ENCODE results near the gene KIF18A. TPM values are rescaled to one million over a fixed set of nuclear protein-coding genes. Genes with fewer than 3 reads are reported as not detected.

Gene KIF18A
- total and polyA plus RNA-seq, 4 donors: 0.08 to 21.4 (median 0.20) TPM

- TF ChIP-seq YY1 (IDR thresholded peaks at IDR 0.05): no peak
These were observed 111.9 kb downstream of the KIF18A start (continued) for GRCh38 chr11:27996066-27996465.

GRCh38 chr11:27995083-27995482 is 112.9 kb downstream of the KIF18A start:
- peaks cover 0 to 2% (median 0%) of the 10 kb centered on the region in 4 donors for H3K9me3 ChIP-seq (ENCODE audit: control insufficient read depth in 4 of 4, low read length in 3 of 4)
- no peaks in the 10 kb centered on the region for H3K36me3 ChIP-seq (ENCODE audit: control insufficient read depth in 4 of 4, insufficient read depth in 3 of 4, low read depth in 1 of 4, low read length in 3 of 4)
- H3K27ac ChIP-seq (ENCODE audit: low read depth in 1 of 2, low read length in 2 of 2): no peak overlapping the region
- TF ChIP-seq FOXA1 (IDR thresholded peaks at IDR 0.05) (no peak), HNF4G (IDR thresholded peaks at IDR 0.05) (no peak), HNF4A (conservative IDR thresholded peaks at IDR 0.05) (no peak), NR2F2 (IDR thresholded peaks at IDR 0.05) (no peak), JUND (IDR thresholded peaks at IDR 0.05) (no peak), YY1 (IDR thresholded peaks at IDR 0.05) (no peak), CTCF (IDR thresholded peaks at IDR 0.05; ENCODE audit: low read depth, low read length, missing input control) (no peak)
- no peak overlapping the region for H3K4me3 ChIP-seq (ENCODE audit: low read depth in 1 of 3, low read length in 3 of 3)
- no peak for DNase-seq (ENCODE audit: low spot score)
- 80% methylated on average over 3 of the region's 3 CpGs for WGBS
- H3K27me3 ChIP-seq (ENCODE audit: control insufficient read depth in 4 of 4, insufficient read depth in 4 of 4, low read length in 3 of 4): no peaks in the 10 kb centered on the region
- no peaks in the 10 kb centered on the region for H3K4me1 ChIP-seq (ENCODE audit: control insufficient read depth in 4 of 4, insufficient read depth in 4 of 4, low read length in 3 of 4)
- no peak overlapping the region for H3K9ac ChIP-seq (ENCODE audit: low read depth in 1 of 2, low read length in 2 of 2)

GRCh38 chr11:27991736-27992135 is 116.2 kb downstream of the KIF18A start:
- H3K27ac ChIP-seq (ENCODE audit: low read depth in 1 of 2, low read length in 2 of 2): no peak overlapping the region
- no peaks in the 10 kb centered on the region for H3K27me3 ChIP-seq (ENCODE audit: control insufficient read depth in 4 of 4, insufficient read depth in 4 of 4, low read length in 3 of 4)
- H3K9ac ChIP-seq (ENCODE audit: low read depth in 1 of 2, low read length in 2 of 2): no peak overlapping the region
- no peak overlapping the region for H3K4me3 ChIP-seq (ENCODE audit: low read depth in 1 of 3, low read length in 3 of 3)
- no peak for DNase-seq (ENCODE audit: low spot score)
- WGBS: 31% methylated on average over 1 of the region's 1 CpG
- H3K4me1 ChIP-seq (ENCODE audit: control insufficient read depth in 4 of 4, insufficient read depth in 4 of 4, low read length in 3 of 4): no peaks in the 10 kb centered on the region
- TF ChIP-seq SP1 (IDR thresholded peaks at IDR 0.05): no peak
- TF ChIP-seq HNF4A (conservative IDR thresholded peaks at IDR 0.05): peak; percentile 23 to 44
- no peaks in the 10 kb centered on the region for H3K36me3 ChIP-seq (ENCODE audit: control insufficient read depth in 4 of 4, insufficient read depth in 3 of 4, low read depth in 1 of 4, low read length in 3 of 4)
- H3K9me3 ChIP-seq (ENCODE audit: control insufficient read depth in 4 of 4, low read length in 3 of 4): no peaks in the 10 kb centered on the region

- Histone ChIP-seq H3K9me3 (ENCODE audit: control insufficient read depth in 4 of 4, low read length in 3 of 4) (no peaks in the 10 kb centered on the region), H3K9ac (ENCODE audit: low read depth in 1 of 2, low read length in 2 of 2) (no peak overlapping the region), H3K36me3 (ENCODE audit: control insufficient read depth in 4 of 4, insufficient read depth in 3 of 4, low read depth in 1 of 4, low read length in 3 of 4) (no peaks in the 10 kb centered on the region), H3K4me3 (ENCODE audit: low read depth in 1 of 3, low read length in 3 of 3) (no peak overlapping the region), H3K27me3 (ENCODE audit: control insufficient read depth in 4 of 4, insufficient read depth in 4 of 4, low read length in 3 of 4) (no peaks in the 10 kb centered on the region), H3K4me1 (ENCODE audit: control insufficient read depth in 4 of 4, insufficient read depth in 4 of 4, low read length in 3 of 4) (no peaks in the 10 kb centered on the region), H3K27ac (ENCODE audit: low read depth in 1 of 2, low read length in 2 of 2) (no peak overlapping the region)
- 86% methylated on average over 2 of the region's 2 CpGs for WGBS
- DNase-seq (ENCODE audit: low spot score): no peak
- TF ChIP-seq ATF3 (IDR thresholded peaks at IDR 0.05): no peak
- no peak for TF ChIP-seq GABPA (IDR thresholded peaks at IDR 0.05 in 1 of 2, conservative IDR thresholded peaks at IDR 0.05 in 1 of 2)
- no peak for TF ChIP-seq HNF4A (conservative IDR thresholded peaks at IDR 0.05)
- no peak for TF ChIP-seq JUND (IDR thresholded peaks at IDR 0.05)
- TF ChIP-seq HNF4G (IDR thresholded peaks at IDR 0.05): no peak
- no peak for TF ChIP-seq TAF1 (conservative IDR thresholded peaks at IDR 0.05)
- TF ChIP-seq NR2F2 (IDR thresholded peaks at IDR 0.05): no peak
- no peak for TF ChIP-seq RXRA (IDR thresholded peaks at IDR 0.05)
- TF ChIP-seq ZBTB33 (IDR thresholded peaks at IDR 0.05): no peak
- no peak for TF ChIP-seq REST (IDR thresholded peaks at IDR 0.05)
- no peak for TF ChIP-seq RAD21 (IDR thresholded peaks at IDR 0.05)
- TF ChIP-seq CTCF (IDR thresholded peaks at IDR 0.05; ENCODE audit: low read depth, low read length, missing input control): no peak
- TF ChIP-seq YY1 (IDR thresholded peaks at IDR 0.05): no peak
- TF ChIP-seq SP1 (IDR thresholded peaks at IDR 0.05): no peak
- no peak for TF ChIP-seq EGR1 (IDR thresholded peaks at IDR 0.05; ENCODE audit: low read depth in 2 of 2)
- TF ChIP-seq FOXA1 (IDR thresholded peaks at IDR 0.05): no peak
- TF ChIP-seq FOXA2 (IDR thresholded peaks at IDR 0.05): no peak
These were observed 130.4 kb downstream of the KIF18A start for GRCh38 chr11:27977527-27977926.
